NK-92 (cell line): Measurements from ENCODE around the gene GATAD2B.

ENCODE experiments used
- DNase-seq: peaks from one replicate; lab custom pipeline; 2025; ENCODE audit not compliant: unreplicated experiment; lab: John Stamatoyannopoulos, UW

The GATAD2B gene

GRCh38 chr1:153922972-153923925 lies at the start of gene GATAD2B:
Gene GATAD2B (minus strand): TSS chr1:153922972. CDS start chr1:153828347, 94,625 bp downstream.
- peak; percentile 98 for DNase-seq

DNA sequence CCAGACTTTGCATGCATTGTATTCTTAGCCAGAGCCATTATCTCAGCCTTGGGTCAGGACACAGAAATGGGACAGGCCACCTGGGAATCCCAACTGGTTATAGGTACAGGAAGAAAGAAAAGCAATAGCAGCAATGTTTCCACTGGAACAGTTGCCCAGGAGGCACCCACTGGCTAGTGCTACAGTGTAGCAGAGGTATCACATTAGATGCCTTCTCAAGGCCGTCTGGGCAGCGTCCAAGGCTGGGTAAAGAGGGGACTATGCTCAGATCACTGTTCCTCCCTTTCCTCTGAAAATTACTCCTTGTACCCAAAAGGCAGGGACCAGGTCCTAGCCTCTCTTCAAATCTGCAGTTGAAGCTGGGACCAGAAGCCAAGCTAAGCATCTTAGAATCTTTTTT lies 47.6 kb upstream of the GATAD2B start:
- DNase-seq = no peak

GRCh38 chr1:153968972-153969371 lies 46.2 kb upstream of the GATAD2B start:
- DNase-seq = no peak

GRCh38 chr1:153968408-153968807 lies 45.6 kb upstream of the GATAD2B start:
- DNase-seq = no peak

DNA sequence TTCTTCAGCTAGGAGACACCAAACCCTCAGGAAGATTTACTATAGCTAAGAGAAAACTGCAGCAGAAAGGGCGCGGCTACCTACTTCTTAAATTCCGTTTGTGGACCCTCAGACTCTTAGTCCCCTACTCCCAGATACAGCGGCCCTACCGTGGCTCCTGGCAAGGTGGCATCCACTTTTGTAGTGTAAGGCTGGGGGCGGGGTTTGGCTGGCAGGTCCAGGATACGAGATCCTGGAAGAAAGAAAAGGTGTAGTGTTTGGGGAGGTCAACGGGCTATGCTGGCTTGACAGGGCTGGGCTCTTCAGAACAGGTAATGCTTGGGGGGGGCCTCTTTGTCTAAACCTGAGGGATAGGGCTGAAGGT lies 45.2 kb upstream of the GATAD2B start:
- no peak for DNase-seq

DNA sequence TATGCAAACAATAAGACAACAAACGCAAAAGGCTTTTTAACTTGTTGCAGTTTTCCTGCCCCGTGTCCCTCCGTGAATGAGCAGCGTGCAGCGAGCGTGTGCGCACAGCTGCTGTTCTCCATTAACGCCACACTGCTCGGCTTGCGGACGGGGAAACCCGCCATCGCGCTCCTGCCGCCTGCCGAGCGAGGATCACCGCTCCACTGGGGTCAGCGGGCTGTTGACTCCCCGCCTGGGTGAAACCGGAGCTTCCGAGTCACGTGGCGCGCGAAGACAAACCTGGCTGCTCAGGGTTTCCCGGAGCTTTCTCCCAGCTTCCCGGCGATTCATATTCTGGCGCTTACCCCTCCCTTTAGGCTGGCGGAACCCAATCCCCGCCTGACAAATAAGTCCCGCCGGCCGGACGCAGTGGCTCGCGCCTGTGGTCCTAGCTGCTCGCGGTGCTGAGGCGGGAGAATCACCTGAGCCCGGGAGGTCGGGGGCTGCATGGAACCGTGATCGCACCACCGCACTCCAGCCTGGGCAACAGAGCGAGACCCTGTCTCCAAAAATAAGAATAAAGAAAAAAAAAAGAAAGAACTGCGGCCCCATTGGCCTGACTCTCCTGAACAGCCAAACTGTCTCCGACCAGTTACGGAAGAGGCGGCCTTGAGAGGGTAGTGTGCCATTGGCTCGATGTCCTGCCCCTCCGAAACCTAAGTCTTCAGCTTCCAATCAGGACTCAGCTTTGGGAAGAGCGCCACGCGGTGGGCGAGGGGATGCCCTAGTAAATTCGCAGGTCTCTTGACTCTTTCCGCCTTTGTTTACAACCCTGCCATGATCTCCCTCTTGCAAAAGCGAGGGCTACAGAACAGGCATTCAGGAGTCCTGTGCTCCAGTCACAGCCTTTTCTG lies 44.6 kb upstream of the GATAD2B start, which contains the start of gene CREB3L4:
Gene CREB3L4 (plus strand): TSS at position 796 of the 893 bp plus-strand sequence. CDS start 624 bp downstream, outside the sequence.
- DNase-seq = peak; percentile 27

DNA sequence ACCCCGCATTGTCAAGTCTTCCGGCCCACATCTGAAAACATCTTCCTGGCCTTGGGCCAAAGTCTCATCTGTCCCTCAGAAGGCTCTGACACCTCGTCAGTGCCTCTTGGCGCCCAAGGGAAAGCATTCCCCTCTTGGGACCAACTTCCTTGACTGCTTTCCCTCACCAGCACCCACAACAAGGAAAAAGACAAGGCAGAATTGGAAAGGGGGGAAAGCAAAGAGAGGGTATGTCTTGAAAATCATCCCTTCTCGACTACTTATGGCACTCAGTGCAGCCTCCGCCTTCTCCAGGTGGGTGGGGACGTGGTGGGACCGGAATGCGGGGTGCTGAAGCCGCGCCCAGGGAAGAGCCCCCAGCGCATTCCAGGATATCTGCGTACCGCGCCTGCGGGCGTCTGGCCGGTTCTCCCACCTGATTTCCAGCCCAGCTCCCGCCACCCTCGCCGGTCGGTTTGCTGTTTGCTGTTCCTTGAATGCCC lies 41.1 kb upstream of the GATAD2B start:
- DNase-seq = no peak

DNA sequence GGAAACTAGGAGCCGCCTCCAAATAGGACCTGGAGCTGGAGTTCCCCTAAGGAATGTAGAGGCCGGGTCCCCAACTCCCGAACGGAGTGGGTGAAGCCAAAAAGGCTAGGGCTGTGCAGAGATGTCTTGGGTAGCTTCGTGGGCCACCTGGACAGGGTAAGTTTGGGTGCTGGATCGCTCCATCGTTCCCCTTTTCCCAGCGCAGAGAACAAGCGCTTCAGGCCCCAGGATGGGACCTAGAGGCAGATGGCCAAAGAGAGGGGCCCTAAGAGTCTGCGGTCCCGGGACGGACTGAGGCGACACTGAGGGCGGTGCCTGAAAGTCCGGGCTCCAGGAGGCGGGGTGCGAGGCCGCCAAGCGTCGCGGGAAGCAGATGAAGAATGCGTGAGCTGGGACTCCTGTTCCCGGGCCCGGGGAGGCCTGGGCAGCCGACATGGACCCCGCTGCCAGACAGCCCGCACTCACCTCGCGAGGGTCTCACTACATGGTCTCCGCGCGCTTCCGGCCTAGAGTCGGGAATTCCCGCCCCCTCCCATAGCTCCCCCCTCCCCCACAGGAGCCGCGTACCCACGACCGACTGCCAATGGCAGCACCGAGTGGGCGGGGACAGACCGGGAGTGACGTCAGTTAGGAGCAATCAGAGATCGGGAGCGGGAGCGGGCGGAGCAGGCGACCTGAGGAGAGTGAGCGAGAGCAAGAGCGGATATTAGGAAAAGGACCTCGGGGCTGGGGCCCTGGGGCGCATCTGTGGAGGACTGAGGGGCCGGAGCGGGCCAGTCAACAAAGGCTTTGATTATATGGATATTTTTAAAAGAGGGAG lies 40.5 kb upstream of the GATAD2B start, which contains the start of gene SLC39A1:
Gene SLC39A1 (minus strand): TSS at position 508 of the 820 bp plus-strand sequence. CDS start 822 bp downstream, outside the sequence.
- peak; percentile 76 for DNase-seq

GRCh38 chr1:153962088-153963029 lies 39.6 kb upstream of the GATAD2B start:
- no peak for DNase-seq

DNA sequence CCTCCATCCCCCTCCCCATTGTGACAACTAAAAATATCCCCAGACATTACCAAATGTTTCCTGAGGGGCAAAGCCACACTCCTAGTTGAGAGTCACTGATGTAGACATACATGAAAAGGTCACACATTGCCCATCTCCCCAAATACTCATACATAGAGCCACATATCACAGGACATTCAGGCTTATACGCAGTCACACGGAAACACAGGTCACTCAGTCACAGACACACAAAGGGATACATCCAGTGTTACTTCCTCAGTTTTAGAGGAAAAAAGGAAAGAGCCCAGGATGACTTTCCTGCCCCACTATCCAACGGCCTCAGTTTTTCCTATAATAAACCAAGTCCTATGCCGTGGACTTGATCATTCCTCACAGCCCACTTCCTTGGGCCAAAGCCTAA lies 38.6 kb upstream of the GATAD2B start:
- DNase-seq = no peak

DNA sequence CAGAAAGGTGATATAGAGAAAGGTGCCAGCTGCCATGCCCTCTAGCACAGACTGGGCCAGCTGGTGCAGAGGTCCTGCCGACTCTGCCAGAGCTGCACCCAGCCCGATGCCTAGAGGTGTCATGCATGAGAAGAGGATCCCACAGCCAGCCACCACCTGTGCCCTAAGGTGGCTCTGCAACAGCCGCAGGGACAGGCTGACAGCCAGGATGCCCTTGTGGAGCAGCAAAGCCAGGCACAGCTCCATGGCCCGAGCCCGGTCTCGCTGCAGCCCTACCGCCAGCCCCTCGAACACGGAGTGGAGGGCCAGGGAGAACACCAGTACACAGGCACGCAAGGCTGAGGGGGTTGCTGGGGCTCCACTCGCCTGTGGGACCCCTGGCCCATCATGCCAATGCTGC lies 37.4 kb upstream of the GATAD2B start:
- no peak for DNase-seq

DNA sequence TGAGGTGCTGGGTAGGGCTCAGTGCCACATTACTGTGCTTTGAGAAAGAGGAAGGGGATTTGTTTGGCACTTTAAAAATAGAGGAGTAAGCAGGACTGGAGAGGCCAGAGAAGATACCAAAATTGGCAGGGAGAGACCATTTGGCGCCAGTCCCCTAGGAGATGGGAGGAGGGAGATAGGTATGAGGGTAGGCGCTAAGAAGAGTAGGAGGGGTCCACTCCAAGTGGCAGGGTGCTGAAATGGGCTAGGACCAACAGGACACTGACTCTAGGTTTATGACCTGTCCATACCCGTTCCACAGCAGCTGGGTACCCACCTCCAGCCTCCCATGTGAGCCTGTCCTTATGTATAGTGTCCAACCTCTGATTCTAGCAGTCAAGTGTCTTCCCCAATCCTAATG lies 36.7 kb upstream of the GATAD2B start:
- DNase-seq = no peak

DNA sequence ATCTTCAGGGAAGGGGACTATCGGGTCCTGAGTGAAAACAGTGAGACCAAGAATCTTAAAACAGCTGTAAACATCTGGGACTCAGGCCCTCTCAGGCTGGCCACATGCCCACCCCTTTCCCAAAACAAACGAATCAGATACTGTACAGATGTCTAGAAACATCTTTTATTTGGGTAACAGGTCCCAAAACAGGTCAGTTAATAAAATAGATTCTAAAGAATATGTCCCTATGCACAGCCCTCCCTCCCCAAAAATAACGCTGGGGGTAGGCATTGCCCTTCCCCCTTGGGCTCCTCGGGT lies 36.1 kb upstream of the GATAD2B start:
- DNase-seq = no peak

DNA sequence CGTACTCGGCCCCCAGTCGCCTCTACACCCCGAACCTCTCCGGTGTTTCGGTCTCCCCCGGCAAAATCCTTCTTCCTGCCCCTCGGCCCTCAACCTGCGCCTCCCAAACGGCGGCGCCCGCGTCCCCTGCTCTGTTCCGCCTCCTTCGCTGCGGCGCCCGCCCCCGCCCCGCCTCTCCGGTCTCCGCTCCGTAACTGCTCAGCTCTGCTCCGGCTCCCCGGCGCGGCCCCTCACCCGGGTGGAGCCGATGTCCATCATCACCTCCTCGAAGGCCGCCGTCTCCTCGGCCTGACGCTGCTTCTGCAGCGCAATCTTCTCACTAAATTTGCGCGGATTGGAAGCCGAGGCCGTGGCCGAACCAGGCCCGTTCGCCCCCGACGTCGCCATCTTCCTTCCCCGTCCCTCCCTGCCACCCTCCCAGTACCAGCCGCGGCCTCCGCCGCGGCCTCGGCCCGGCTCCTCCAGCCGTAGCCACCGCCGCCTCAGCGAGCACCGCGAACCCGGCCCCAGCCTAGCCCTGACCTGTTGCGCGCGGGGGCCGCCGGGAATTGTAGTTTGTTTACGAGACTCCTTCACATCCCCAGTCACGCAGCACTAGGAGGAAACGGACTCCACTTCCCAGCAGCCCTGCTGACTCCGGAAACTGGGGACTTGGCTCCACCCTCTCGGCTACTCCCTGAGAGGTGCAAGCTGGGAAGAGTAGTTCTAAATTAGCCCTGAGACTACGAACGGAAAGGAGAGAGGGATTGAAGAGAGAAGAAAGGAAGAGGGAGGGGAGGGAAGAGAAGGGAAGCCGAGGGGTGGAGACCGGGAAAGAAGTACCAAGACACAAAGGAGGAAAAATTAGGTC lies 35.6 kb upstream of the GATAD2B start, which contains the start of gene CRTC2:
Gene CRTC2 (minus strand): TSS at position 502 of the 850 bp plus-strand sequence. CDS start 115 bp downstream, at position 387.
- DNase-seq = peak; percentile 74

- DNase-seq = no peak
Measured at GRCh38 chr1:153957744-153958110, 35.0 kb upstream of the GATAD2B start.

GRCh38 chr1:153956997-153957715 lies 34.4 kb upstream of the GATAD2B start:
- no peak for DNase-seq

DNA sequence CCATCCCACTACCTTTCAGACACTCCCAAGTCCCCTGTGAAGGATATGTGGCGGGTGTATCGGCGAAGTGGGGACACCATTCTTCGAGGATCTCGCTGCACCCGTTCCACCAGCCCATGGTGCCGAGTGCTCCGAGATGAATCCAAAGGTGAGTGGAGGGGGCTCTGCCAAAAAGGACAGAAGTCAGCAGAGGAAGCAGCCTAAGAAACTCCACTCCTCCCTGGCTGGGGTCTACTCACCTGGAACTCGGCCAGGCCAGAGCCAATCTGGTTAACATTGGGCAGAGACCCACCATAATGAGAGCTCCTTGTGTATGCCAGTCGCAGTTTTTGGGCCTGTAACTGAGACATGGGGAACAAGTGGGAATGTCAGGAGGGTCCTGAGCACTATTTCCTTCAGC lies 32.1 kb upstream of the GATAD2B start:
- DNase-seq = no peak

DNA sequence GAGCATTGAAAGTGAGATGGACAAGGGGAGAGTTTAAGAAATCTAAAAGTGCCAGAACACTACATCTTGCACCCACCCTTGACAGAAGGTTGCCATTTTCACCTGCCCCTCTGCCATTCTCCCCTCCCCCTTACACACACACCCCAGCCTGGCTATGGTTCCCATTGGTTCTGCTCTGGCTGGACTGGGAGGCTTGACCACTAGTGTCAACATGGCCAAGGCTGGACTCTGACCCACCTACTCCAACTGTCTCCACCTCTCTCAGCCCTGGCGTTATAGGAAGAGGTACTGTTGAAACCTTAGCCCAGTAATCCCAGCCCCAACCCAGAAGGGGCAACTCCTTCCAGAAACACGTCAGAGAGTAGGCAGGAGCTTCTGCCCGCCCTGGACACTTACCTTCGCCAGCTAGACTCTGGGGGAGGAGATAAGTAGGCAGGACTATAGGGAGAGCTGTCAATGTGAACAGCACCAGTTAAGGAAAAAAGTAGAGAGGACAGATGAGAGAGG lies 31.1 kb upstream of the GATAD2B start:
- DNase-seq = no peak
